ENCODE results near the gene NCR1.

- TF ChIP-seq REST (IDR thresholded peaks at IDR 0.05; ENCODE audit: insufficient read depth in 1 of 2, low read depth in 2 of 2, low read length in 2 of 2) = no peak
- TF ChIP-seq POLR2AphosphoS5 (IDR thresholded peaks at IDR 0.05; ENCODE audit: low read depth, low read length) = no peak
- TF ChIP-seq SIN3A (IDR thresholded peaks at IDR 0.05; ENCODE audit: borderline replicate concordance, insufficient read depth, low read length) = no peak
- TF ChIP-seq TAF1 (IDR thresholded peaks at IDR 0.05; ENCODE audit: borderline replicate concordance, insufficient read depth, low read length) = no peak
- TF ChIP-seq FOXP2 (optimal IDR thresholded peaks at IDR 0.05; ENCODE audit: borderline replicate concordance, extremely low read depth, extremely low read length, insufficient read depth) = no peak
Measured at GRCh38 chr19:54881884-54882283, 24.1 kb upstream of the NCR1 start.
